ENCODE results near the gene ZNF536.

The ZNF536 gene

DNA sequence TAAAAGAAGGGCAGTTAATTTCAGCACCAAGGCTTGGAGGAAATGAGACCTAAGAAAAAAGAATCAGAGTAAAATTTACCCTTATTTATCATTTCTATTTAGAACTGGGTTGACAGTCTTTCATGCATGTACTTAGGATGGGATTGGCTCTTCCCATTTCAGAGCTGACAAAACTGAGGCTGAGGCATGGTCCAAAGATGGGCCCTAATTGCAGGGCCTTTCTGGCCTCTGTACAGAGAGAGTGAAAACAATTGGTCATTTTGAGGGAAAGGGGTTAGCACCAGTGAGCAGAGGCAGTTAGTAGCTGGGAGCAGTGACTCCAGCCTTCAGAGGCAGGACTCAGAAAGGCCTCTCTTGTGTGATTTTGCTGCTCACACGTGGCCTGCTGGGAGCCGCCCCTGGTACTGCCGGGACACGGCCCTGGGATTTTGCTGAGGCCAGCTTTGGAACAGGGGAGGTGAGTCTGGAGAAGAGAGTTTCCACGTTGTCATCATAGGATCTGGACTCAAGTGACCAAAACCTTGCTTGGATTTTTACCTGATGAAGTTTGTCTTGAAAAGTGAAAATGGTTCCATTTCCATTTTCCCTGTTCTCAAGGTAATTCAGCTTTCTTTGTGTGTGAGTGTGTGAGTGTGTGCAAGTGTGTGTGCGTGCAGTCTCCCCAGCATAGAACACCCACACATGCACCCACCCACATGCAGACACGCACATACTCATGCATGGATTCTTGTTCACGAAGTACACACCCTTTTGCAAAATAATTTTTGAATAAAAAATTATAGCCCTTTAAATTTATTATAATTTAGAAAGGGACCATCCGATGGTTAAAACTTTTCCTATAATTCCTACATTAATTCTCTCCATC, at the start of gene ZNF536:
Gene ZNF536, plus strand, starts transcription at position 425 of the 865 bp plus-strand sequence. CDS start 71,179 bp downstream, outside the sequence.
- DNase-seq, result no peak

DNA sequence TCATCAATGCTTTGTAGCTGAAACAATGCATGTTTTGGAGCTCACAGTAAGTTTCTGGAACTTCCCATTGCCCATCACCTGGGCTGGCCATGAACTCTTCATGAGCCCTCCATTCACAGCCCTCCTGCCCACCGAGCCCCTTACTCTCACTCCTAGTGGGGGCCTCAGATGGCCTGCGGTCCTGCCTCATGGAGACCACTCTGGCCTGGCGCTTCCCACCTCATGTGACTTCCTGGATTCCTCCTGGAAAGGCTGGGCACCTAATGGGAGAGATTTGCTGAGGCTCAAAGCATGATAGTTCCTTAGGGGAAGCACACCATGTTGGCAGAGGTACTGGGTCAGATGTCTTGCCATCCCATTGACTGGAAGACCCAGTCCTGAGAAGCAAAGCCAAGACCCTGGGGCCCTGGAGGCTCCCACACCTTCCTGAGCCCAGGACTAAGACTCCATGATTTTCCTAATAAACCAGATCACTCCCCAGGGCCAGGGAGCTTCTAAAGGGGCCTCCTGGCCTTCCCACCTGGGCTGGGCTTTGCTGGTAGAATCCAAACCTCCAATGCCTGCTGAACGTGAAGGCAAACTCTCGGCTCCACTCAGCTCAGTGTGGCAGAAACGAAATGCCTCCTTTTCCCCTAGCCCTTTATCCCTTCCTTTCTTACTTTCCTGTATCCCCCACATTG, 49.4 kb upstream of the ZNF536 start:
- DNase-seq, result no peak

GRCh38 chr19:30323904-30324303, 48.3 kb upstream of the ZNF536 start:
- no peak for DNase-seq

- DNase-seq, result no peak
These were observed 47.2 kb upstream of the ZNF536 start for GRCh38 chr19:30324982-30325381.

- no peak for DNase-seq
These were observed 46.4 kb upstream of the ZNF536 start for GRCh38 chr19:30325676-30326392.

- no peak for DNase-seq
These were observed 45.8 kb upstream of the ZNF536 start for GRCh38 chr19:30326393-30326710.

- no peak for DNase-seq
These were observed 44.9 kb upstream of the ZNF536 start for GRCh38 chr19:30327331-30327730.

GRCh38 chr19:30328096-30328495, 44.1 kb upstream of the ZNF536 start:
- no peak for DNase-seq

- no peak for DNase-seq
These were observed 41.9 kb upstream of the ZNF536 start for GRCh38 chr19:30330266-30330665.

- no peak for DNase-seq
These were observed 39.5 kb upstream of the ZNF536 start for GRCh38 chr19:30332445-30333234.

GRCh38 chr19:30333291-30334065, 38.7 kb upstream of the ZNF536 start:
- no peak for DNase-seq

- no peak for DNase-seq
These were observed 37.3 kb upstream of the ZNF536 start for GRCh38 chr19:30334841-30335240.

DNA sequence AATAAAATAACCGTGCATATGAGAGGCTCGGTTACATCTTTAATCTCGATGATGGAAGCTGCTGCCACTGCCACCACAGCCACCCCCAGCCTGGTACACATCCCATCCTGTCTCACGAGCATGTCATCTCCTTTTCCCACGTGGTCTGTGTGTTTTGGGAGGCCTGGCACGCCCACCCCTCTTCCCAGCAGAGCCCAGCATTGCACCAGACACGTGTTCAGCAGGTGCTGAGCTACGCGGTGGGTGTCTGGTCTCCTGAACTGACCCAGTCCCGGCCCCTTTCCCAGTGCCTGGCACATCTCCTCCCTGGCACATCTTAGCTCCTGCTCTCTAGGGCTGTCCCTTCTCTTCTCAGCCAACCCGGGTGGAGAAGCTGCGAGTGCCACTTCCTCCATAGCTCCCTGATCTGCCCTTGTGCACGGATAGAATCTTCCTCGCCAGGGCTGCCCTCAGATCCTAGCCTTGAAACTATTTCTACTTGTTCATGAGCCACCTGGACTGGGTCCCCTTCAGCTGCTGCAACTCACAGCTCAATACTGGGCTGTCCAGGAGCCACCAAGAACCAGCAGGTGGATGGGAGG, 36.8 kb upstream of the ZNF536 start:
- DNase-seq, result no peak

DNA sequence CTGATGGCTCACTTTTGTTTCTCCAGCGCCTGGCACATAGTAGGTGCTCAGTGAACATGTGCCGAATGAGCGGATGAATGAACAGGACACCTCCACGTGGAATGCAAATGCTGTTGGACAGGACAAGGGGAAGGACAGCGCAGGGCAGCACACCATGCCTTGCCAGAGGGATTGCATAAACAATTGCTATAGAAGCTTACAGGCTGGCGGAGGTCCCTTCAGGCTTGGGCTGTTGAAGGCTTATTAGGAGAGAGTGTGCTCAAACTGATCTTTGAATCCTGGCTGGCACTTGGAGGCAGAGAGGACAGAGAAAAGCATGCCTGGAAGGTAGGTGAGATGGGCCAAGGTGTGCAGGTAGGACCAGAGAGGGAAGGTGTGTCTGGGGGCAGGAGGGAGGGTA, 35.9 kb upstream of the ZNF536 start:
- no peak for DNase-seq

GRCh38 chr19:30338041-30338456, 34.1 kb upstream of the ZNF536 start:
- DNase-seq, result no peak

GRCh38 chr19:30338878-30339623, 33.1 kb upstream of the ZNF536 start:
- DNase-seq, result no peak

- no peak for DNase-seq
These were observed 32.3 kb upstream of the ZNF536 start for GRCh38 chr19:30339624-30340525.

DNA sequence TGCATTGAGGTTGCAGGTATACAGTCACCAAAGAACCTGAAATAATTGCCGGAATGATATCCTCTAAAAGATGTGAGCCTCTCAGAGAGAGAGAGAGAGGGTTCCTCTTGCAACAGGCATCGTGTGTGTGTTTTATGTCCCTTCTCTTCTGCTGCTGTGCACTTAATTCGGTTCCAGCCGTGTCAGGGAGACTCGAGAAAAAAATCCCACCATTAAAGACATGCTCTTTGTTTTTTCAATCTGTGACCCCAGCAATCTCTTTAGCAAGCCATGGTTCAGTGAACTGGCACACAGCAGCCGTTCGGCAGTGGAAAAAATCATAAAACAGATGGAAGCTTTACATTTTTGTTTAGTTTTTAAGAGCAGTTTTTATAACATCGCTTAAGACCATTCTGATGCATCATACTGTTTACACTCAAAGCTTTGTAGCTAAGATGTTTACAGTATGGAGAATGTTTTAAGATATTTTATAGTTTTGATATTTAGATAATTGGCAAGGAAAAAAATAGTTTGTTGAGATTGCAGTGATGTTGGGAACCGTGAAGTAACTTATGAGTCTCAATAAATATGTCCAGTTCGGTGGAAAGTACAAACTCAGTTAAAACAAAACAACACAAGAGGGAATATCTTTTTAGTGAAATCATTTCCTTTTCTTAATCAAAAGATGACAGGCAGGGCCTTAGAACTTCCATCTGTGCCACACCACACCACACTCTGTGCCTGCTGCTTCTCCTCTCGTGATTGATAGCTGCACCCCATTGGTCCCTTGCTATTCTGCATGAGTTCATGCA, 31.2 kb upstream of the ZNF536 start:
- no peak for DNase-seq

DNA sequence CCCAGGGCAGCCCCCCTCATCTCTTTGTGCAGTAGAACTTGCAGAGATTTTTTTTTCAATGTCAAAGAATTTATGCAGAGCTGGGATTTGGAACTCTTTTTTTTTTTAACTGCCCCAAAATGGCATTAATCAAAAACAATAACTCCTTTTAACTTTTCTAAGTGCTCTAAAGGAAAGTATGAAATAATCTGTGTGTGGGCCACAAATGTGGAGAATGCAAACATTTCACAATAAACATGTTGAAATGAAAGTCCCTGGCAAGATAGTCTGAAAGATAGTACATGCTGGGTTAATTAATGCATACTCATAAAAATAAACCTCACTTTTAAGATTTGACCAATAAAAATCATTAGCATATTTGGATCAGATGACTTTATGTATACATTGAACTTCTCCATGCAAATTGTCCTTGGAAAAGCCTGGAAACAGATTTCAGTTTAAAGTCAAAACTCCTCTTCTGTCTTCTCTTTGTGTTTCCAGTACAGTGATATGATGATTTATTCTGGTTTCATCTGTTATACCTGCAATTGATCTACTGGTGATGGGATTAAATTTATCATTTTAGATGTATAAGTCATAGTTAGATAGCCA, 30.5 kb upstream of the ZNF536 start:
- no peak for DNase-seq
